Karpas-422 (cell line): Measurements from ENCODE around the gene NRGN. TPM values are rescaled to one million over a fixed set of nuclear protein-coding genes. Genes with fewer than 3 reads are reported as not detected.

ENCODE experiments used
- DNase-seq: peaks from one replicate; pipeline ENCODE4 v3.0.0-alpha.2; 2015
- H2AFZ ChIP-seq: fragments of 200-600 bp; sonication (generic); 2 replicates; pipeline ENCODE4 v1.6.1; 2014; ENCODE audit warnings: antibody characterized with exemption, low read length, mixed read lengths
- H3K27ac ChIP-seq: fragments of 200-600 bp; sonication (generic); 2 replicates; pipeline ENCODE4 v1.5.1; 2014; ENCODE audit warnings: mild to moderate bottlenecking, low read length, moderate library complexity
- H3K27me3 ChIP-seq: fragments of 200-600 bp; sonication (generic); 2 replicates; pipeline ENCODE4 v1.6.1; 2014; ENCODE audit warnings: low read length, mixed read lengths
- H3K36me3 ChIP-seq: fragments of 200-600 bp; sonication (generic); 2 replicates; pipeline ENCODE4 v1.6.1; 2014; ENCODE audit warnings: low read length, mixed read lengths; ENCODE audit not compliant: insufficient read depth
- H3K4me1 ChIP-seq: fragments of 200-600 bp; sonication (generic); 2 replicates; pipeline ENCODE4 v1.6.1; 2014; ENCODE audit warnings: mild to moderate bottlenecking, low read length, mixed read lengths
- H3K4me2 ChIP-seq: fragments of 200-600 bp; sonication (generic); 2 replicates; pipeline ENCODE4 v1.6.1; 2014; ENCODE audit warnings: low read length, low read depth, mild to moderate bottlenecking; ENCODE audit not compliant: poor library complexity, severe bottlenecking
- H3K4me3 ChIP-seq: fragments of 200-600 bp; sonication (generic); 2 replicates; pipeline ENCODE4 v1.5.1; 2014; ENCODE audit warnings: mild to moderate bottlenecking, antibody characterized with exemption, low read length, mixed read lengths
- H3K79me2 ChIP-seq: fragments of 200-600 bp; sonication (generic); 2 replicates; pipeline ENCODE4 v1.6.1; 2014; ENCODE audit warnings: mild to moderate bottlenecking, low read length, mixed read lengths
- H3K9ac ChIP-seq: fragments of 200-600 bp; sonication (generic); 2 replicates; pipeline ENCODE4 v1.6.0; 2014; ENCODE audit warnings: low read length
- H3K9me2 ChIP-seq: fragments of 200-600 bp; sonication (generic), shearing (Covaris generic); replicated peaks from 2 replicates; pipeline ENCODE4 v1.6.0; 2014; ENCODE audit warnings: mild to moderate bottlenecking, low read length, moderate library complexity; ENCODE audit not compliant: insufficient read depth
- H3K9me3 ChIP-seq: fragments of 300-700, 200-600 bp; sonication (generic); 2 replicates; pipeline ENCODE4 v1.6.1; 2014; ENCODE audit warnings: low read length, mixed read lengths
- H4K20me1 ChIP-seq: fragments of 200-600 bp; sonication (generic); 2 replicates; pipeline ENCODE4 v1.6.1; 2014; ENCODE audit warnings: mild to moderate bottlenecking, antibody characterized with exemption, low read length, low read depth; ENCODE audit not compliant: insufficient read depth
- total RNA-seq: library from RNA; depleted of rRNA; stranded (reverse); fragments of >200 nt; shearing (Covaris generic); gene quantifications from 2 replicates; pipeline ENCODE4 v1.2.3, GENCODE V29; 2014; ENCODE audit warnings: low replicate concordance

Gene NRGN
- total RNA-seq, 1 experiment from 2014 or later = not detected

GRCh38 chr11:124729571-124729970, 10.2 kb upstream of the NRGN start:
- H3K4me1 ChIP-seq = peaks cover 31% of the 10 kb centered on the region
- no peak overlapping the region for H3K9ac ChIP-seq
- no peak for DNase-seq
- no peaks in the 10 kb centered on the region for H4K20me1 ChIP-seq
- no peaks in the 10 kb centered on the region for H3K36me3 ChIP-seq
- H2AFZ ChIP-seq = no peak overlapping the region
- no peaks in the 10 kb centered on the region for H3K9me3 ChIP-seq
- H3K79me2 ChIP-seq = no peaks in the 10 kb centered on the region
- H3K4me3 ChIP-seq = no peak overlapping the region
- H3K27me3 ChIP-seq = no peaks in the 10 kb centered on the region
- no peaks in the 10 kb centered on the region for H3K9me2 ChIP-seq
- no peak overlapping the region for H3K4me2 ChIP-seq
- H3K27ac ChIP-seq = no peak overlapping the region

DNA sequence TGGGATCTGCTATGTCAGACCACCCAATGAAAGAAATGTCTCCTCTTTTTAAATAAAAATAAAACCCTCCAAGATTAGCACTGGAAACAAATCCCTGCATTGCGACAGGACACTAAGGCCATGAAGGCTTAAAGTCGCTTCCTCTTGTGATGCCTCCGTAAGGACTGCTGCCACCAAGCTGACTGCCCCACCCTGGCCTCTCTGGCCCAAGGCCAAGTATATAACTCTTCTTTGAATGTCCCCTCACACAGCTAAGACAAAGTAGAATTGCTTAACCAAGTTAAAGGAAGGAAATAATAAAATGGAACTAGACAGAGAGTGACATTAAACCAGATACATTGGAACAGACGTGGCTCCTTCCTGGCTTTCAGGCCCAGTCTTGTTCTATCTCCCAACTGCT, 7.5 kb upstream of the NRGN start:
- Histone ChIP-seq H3K4me1 (peaks cover 5% of the 10 kb centered on the region), H2AFZ (no peak overlapping the region), H3K4me2 (no peak overlapping the region)

GRCh38 chr11:124736736-124737135, 3.0 kb upstream of the NRGN start:
- no peak overlapping the region for H3K4me3 ChIP-seq
- DNase-seq = no peak
- H3K36me3 ChIP-seq = no peaks in the 10 kb centered on the region
- no peaks in the 10 kb centered on the region for H3K27me3 ChIP-seq
- H2AFZ ChIP-seq = no peak overlapping the region
- no peak overlapping the region for H3K9ac ChIP-seq
- H3K4me1 ChIP-seq = peaks cover 13% of the 10 kb centered on the region
- no peak overlapping the region for H3K27ac ChIP-seq
- H3K9me3 ChIP-seq = no peaks in the 10 kb centered on the region
- no peak overlapping the region for H3K4me2 ChIP-seq
- H3K9me2 ChIP-seq = no peaks in the 10 kb centered on the region
- no peaks in the 10 kb centered on the region for H3K79me2 ChIP-seq
- H4K20me1 ChIP-seq = no peaks in the 10 kb centered on the region

More for the DNA sequence above, 7.5 kb upstream of the NRGN start:
- no peaks in the 10 kb centered on the region for H3K9me2 ChIP-seq
- H3K36me3 ChIP-seq = no peaks in the 10 kb centered on the region
- no peak overlapping the region for H3K27ac ChIP-seq
- H4K20me1 ChIP-seq = no peaks in the 10 kb centered on the region
- no peaks in the 10 kb centered on the region for H3K79me2 ChIP-seq
- DNase-seq = no peak
- no peak overlapping the region for H3K4me3 ChIP-seq
- H3K9me3 ChIP-seq = no peaks in the 10 kb centered on the region
- H3K27me3 ChIP-seq = no peaks in the 10 kb centered on the region
- H3K9ac ChIP-seq = no peak overlapping the region

DNA sequence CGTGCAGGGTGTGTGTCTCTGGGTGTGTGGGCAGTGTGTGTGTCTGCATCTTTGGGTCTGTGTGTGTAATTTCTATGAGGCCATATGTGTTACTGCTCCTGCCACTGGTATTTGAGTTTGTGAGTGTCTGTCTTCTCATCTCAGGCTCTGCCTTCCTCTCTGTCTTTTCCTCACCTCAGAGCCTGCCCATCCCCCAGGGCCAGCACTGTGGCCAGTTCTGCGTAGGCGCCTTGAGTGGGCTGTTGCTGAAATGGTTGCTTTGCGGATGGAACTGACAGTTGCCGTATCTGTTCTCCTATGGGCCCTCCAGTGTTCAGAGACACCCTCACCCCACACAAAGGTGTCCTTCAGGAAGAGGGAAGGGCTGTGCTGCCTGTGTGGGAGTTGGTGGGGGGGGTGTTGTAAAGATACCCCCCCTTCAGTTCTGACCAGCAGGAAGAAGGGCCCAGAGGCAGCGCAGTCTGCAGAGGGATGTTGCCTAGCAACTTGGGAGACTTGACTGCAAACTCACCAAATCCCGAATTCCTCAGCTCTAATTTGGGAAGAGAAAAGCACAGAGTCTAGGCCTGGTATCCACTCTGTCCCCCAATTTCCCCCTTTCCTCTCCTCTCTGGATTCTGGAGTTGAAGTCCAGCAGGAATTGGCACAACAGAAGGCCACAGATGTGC, 2.0 kb upstream of the NRGN start:
- no peaks in the 10 kb centered on the region for H4K20me1 ChIP-seq

GRCh38 chr11:124738713-124739478, 846 bp upstream of the NRGN start:
- peak overlapping the region; percentile 73 for H3K4me2 ChIP-seq
- H2AFZ ChIP-seq = no peak overlapping the region
- peak overlapping the region; percentile 62; the same call in 1 of the 2 replicates for H3K4me3 ChIP-seq

More for the DNA sequence above, 2.0 kb upstream of the NRGN start:
- no peaks in the 10 kb centered on the region for H3K36me3 ChIP-seq
- H2AFZ ChIP-seq = no peak overlapping the region
- no peak overlapping the region for H3K4me2 ChIP-seq
- no peaks in the 10 kb centered on the region for H3K9me2 ChIP-seq
- H3K27me3 ChIP-seq = no peaks in the 10 kb centered on the region
- no peak overlapping the region for H3K4me3 ChIP-seq
- H3K27ac ChIP-seq = no peak overlapping the region
- H3K9ac ChIP-seq = no peak overlapping the region
- H3K79me2 ChIP-seq = no peaks in the 10 kb centered on the region
- peaks cover 23% of the 10 kb centered on the region for H3K4me1 ChIP-seq
- no peak for DNase-seq
- no peaks in the 10 kb centered on the region for H3K9me3 ChIP-seq

GRCh38 chr11:124740277-124740882, 638 bp downstream of the NRGN start:
- Histone ChIP-seq H3K9me3 (no peaks in the 10 kb centered on the region), H3K4me1 (peaks cover 25% of the 10 kb centered on the region), H3K36me3 (no peaks in the 10 kb centered on the region), H3K4me3 (peak overlapping the region; percentile 62), H2AFZ (0 out of 2 replicates have a peak overlapping the region, but pooled peaks have one; percentile 28), H3K4me2 (peak overlapping the region; percentile 73), H4K20me1 (no peaks in the 10 kb centered on the region), H3K27me3 (no peaks in the 10 kb centered on the region), H3K9ac (peak overlapping the region; percentile 59), H3K27ac (no peak overlapping the region), H3K79me2 (no peaks in the 10 kb centered on the region), H3K9me2 (no peaks in the 10 kb centered on the region)
- peak; percentile 59 for DNase-seq

More at GRCh38 chr11:124738713-124739478, 846 bp upstream of the NRGN start:
- H3K27me3 ChIP-seq = no peaks in the 10 kb centered on the region
- no peaks in the 10 kb centered on the region for H3K79me2 ChIP-seq
- H3K9ac ChIP-seq = no peak overlapping the region
- no peak for DNase-seq
- H3K9me3 ChIP-seq = no peaks in the 10 kb centered on the region
- H3K27ac ChIP-seq = no peak overlapping the region
- peaks cover 25% of the 10 kb centered on the region for H3K4me1 ChIP-seq
- no peaks in the 10 kb centered on the region for H3K9me2 ChIP-seq
- no peaks in the 10 kb centered on the region for H4K20me1 ChIP-seq
- H3K36me3 ChIP-seq = no peaks in the 10 kb centered on the region

GRCh38 chr11:124742555-124742954, 2.8 kb downstream of the NRGN start:
- no peak for DNase-seq
- no peak overlapping the region for H3K4me3 ChIP-seq
- H3K4me2 ChIP-seq = peak overlapping the region; percentile 40
- H3K9ac ChIP-seq = no peak overlapping the region
- no peaks in the 10 kb centered on the region for H3K27me3 ChIP-seq
- H3K79me2 ChIP-seq = no peaks in the 10 kb centered on the region
- H3K4me1 ChIP-seq = peaks cover 32% of the 10 kb centered on the region
- no peak overlapping the region for H3K27ac ChIP-seq
- no peaks in the 10 kb centered on the region for H3K9me3 ChIP-seq
- no peaks in the 10 kb centered on the region for H3K36me3 ChIP-seq
- H3K9me2 ChIP-seq = no peaks in the 10 kb centered on the region
- H4K20me1 ChIP-seq = no peaks in the 10 kb centered on the region
- H2AFZ ChIP-seq = no peak overlapping the region

- H3K9ac ChIP-seq = no peak overlapping the region
- no peak overlapping the region for H3K4me3 ChIP-seq
- peaks cover 32% of the 10 kb centered on the region for H3K4me1 ChIP-seq
- no peaks in the 10 kb centered on the region for H3K9me2 ChIP-seq
- no peaks in the 10 kb centered on the region for H3K9me3 ChIP-seq
- no peak for DNase-seq
- no peaks in the 10 kb centered on the region for H4K20me1 ChIP-seq
- no peak overlapping the region for H3K4me2 ChIP-seq
- no peak overlapping the region for H2AFZ ChIP-seq
- no peaks in the 10 kb centered on the region for H3K27me3 ChIP-seq
- H3K79me2 ChIP-seq = no peaks in the 10 kb centered on the region
- H3K36me3 ChIP-seq = no peaks in the 10 kb centered on the region
- no peak overlapping the region for H3K27ac ChIP-seq
Observed at GRCh38 chr11:124743050-124743449, 3.3 kb downstream of the NRGN start.
